CD4-positive, alpha-beta T cell treated with Interferon alpha-2 for 1 hour (primary cell): Measurements from ENCODE around the gene SLC2A2.

ENCODE experiments used
- DNase-seq, 2 donors: peaks; one replicate each; pipeline ENCODE4 v3.0.0-alpha.2; 2020 to 2022

SLC2A2 gene

DNA sequence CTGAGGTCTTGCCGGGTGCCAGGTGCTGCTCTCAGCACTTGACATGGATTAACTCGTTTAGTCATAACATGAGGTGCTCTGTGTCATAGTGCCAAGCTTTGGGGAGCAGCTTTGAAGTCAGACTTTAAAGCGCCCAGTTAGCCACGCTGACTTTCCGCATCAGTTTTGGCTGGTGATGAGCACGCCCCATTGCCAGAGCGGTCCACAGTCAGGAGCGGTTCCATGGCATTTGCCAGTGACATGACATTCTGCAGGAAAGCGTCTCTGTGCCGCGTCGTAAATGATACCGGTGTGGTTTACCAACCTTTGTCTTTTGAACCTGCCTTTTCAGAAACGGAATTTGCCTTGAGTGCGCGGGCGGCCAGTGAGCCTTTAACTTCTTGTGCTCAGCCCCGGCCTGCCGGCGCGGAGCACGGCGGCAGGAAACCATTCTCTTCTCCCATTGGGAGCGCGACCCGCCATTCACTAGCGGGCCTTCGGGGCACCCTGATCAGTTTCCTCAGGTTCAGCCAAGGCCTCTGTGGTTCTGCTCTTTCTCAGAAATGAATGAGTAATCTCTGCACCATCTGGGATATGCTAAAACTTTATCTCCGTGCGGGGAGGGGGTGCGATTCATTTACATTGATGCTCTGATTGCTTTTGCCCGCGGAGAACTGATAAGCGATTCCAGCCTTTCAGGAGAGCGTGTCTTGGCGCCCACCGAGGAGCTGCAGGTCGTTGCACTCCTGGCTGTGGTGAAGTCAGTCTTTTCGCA is 1.7 kb upstream of the SLC2A2 start:
- DNase-seq: peak in 1 of 2 donors; percentile 16

DNA sequence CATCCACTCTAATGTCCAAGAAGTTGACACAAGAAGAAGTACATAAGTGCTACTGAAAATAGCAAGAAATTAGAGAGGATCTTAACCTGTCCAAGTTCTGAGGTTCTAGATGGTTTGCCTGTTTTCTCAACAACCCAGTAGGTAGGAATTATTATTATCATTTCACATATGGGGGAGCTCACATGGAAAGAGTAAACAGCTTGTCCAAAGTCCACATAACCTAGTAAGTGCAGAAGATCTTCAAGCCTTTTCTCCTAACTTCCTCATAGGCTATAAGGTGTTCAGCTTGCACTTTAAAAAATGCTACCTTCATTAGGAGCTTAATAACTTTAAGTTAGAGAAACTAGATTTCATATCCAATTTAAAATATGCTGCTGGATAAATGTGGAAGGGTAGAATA is 3.0 kb downstream of the SLC2A2 start:
- DNase-seq: no peak

DNA sequence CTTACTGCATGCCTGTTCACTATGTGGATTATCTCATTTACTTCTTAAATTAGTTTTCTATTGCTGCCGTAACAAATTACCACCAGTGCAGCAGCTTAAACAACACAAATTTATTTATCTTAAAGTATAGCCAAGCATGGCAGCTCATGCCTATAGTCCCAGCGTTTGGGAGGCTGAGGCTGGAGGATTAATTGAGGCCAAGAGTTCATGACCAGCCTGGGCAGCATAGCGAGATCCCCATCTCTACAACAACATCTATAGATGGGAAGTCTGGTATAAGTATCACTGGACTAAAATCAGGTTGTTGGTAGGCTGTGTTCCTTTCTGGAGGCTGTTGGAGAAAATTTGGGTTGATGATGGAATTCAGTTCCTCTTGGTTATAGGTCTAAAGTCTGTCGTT is 5.1 kb downstream of the SLC2A2 start:
- DNase-seq: no peak

DNA sequence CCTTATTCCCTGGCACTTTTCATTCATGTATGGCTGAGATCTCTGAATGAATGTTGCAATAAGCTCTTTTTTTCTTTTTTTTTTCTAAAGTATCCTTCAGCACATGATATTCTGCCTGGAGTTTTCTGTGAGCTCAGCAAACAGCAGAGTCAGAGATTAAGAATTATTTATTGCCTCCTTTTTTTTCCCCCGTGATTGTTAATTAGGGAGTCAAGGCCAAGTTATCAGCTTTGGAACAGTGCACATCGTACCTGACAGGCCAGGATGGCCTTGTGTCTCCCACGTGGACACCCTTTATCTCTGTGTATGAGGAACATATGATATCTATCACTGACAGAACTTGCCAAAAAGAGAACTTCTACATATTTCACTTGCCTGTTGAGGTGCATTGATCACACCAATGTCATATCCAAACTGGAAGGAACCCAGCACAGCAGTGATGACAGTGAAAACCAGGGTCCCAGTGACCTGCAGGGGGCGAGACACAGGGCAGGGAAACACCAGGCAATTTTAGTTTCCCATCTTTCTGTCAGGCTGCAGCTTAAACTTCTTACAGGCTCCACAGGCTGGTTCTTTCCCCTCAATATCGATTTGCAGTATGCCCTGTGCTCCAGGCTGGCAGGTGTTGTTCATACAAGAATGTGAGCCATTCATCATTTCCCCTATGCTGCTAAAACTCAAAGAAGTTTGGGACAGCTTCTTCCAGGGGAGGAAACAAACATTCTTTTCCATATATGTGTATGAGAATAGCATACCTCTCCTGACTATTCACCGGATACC is 8.2 kb downstream of the SLC2A2 start:
- DNase-seq: no peak

GRCh38 chr3:171013822-171014748 is 12.4 kb downstream of the SLC2A2 start:
- no peak for DNase-seq

DNA sequence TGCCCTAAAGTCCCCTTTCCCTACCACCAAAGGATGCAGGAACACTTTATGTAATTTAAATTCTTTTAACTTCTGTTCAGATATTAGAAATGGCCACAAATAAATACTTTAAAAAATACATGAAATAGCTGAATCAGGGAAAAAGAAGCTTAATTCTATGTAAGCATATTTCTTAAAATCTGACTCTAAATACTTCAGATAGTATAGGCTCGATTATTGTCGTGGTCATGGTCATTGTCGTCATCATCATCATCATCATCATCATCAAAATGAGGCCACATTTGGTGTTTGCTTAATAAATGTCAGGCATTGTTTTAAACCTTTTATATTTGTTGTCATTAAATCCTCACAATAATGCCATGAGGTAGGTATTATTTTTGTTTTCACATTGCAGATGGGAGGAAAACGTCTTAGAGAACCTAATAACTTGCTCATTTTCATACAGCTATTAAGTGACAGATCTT is 14.6 kb downstream of the SLC2A2 start:
- no peak for DNase-seq

DNA sequence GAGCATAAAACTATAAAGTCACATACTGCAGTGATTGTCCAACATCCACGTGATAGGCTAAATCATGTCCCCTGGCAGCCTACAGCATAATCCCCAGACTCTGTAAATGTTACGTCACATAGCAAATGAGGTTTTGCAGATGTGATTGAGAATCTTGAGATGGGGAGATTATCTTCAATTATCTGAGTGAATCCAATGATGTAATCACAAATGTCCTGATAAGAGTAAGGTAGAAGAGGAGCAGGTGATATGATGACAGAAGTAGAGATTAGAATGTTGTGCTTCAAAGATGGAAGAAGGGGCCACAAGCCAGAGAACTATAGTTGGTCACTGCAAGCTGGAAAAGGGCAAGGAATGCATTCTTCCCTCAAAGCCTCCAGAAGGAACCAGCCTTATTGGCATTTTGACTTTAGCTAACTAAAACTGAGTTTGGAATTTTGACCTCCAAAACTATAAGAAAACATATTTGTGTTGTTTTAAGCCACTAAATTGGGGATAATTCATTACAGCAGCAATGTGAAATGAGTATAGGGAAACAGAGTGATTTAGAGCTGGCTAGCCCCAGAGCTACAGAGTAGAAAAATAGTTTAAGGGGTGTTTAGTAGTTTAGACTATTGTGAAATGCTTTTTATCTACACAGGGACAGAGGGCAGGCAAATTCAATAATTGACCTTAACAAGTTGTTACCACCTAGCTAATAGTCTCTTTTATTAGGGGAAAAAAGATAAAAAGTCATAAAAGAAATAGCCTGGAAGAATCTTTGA is 15.2 kb downstream of the SLC2A2 start:
- no peak for DNase-seq

DNA sequence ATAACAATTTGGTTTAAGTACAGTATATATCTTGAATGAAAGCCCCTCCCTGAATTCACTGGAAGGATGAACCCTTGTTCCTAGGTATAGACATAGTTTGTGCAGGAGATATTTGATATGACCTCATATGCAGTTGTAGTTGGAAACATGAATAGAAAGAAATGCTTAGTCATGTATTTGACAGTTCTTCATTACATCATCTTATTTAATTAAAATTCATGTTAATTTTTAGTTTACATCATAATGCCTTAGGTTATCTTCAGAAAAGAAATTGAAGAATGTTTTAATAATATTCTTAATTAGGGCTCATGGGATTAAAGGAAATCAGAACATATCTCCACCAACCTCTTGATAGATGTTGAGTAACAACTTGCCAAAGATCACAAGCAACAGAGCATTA is 19.2 kb downstream of the SLC2A2 start:
- DNase-seq: no peak

DNA sequence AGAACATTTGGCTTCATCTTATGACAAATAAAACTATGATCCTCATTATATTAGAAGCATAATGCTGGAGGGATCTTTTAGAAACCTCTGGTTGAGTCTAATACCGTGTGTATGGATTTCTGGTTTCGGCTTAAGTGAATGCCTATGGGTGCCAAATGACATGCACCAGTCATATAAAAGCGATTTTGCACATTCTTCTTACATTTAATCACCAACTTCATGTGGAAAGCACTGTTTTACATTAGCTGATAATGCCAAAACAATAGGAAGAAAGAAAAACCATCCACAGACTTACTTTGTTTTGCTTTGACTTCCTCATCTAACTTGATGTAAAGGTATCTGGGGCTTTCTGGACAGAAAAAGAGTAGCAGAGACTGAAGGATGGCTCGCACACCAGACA is 20.9 kb downstream of the SLC2A2 start:
- no peak for DNase-seq

DNA sequence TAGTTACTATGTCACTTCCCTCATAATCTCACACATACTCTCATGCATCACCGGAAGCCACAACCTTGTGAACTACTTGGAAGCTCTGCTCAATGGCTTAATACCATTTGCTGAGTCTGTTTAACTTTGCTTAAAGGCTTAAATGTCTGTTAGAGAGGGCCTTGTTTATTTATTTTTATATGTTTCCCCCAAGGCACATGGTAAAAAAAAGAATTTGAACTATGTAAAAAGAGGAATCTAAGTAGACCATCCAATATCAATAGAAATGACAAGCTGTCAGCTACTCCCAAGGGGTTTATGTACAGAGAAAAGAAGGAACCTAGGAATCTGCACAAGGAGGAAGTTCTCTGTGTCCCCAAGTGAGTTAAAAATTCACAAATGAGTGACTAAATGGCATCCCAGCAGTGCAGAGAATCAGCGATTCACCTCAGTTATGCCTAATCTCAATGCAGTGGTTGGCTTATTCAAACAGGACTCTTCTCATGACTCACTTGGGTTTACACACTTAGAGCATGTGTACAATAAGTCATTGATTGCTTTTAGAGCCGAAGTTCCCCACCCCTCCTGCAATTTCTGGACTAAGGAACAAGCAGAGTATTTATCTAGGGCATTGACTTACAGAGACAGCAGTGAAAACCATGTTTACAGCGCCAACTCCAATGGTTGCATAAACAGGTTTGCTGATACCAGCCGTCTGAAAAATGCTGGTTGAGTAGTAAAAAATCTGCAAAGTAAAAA is 24.4 kb downstream of the SLC2A2 start:
- DNase-seq: no peak

GRCh38 chr3:171001250-171001893 is 25.1 kb downstream of the SLC2A2 start:
- DNase-seq: no peak

GRCh38 chr3:171000281-171000680 is 26.2 kb downstream of the SLC2A2 start:
- no peak for DNase-seq

GRCh38 chr3:170999737-171000242 is 26.7 kb downstream of the SLC2A2 start:
- DNase-seq: no peak

- DNase-seq: no peak
Observed at GRCh38 chr3:170997961-170998913, 28.3 kb downstream of the SLC2A2 start.

DNA sequence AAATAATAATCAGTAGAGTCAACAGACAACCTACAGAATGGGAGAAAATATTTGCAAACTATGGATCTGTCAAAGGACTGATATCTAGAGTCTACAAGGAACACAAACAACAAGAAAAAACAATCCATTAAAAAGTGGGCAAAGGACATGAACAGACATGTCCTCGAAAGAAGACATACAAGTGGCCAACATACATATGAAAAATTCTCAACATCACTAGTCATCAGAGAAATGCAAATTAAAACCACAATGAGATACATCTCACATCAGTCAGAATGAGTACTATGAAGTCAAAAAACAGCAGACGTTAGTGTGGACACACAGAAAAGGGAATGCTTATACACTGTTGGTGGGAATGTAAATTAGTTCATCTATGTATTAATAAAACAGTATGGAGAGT is 33.7 kb downstream of the SLC2A2 start:
- DNase-seq: no peak

GRCh38 chr3:170991664-170992063 is 34.9 kb downstream of the SLC2A2 start:
- no peak for DNase-seq

GRCh38 chr3:170989100-170989648 is 37.3 kb downstream of the SLC2A2 start:
- DNase-seq: no peak

GRCh38 chr3:170988378-170988777 is 38.1 kb downstream of the SLC2A2 start:
- no peak for DNase-seq

- DNase-seq: no peak
Observed at GRCh38 chr3:170985304-170985703, 41.2 kb downstream of the SLC2A2 start.
